ENCODE data around the gene GBA3.

GBA3 gene

DNA sequence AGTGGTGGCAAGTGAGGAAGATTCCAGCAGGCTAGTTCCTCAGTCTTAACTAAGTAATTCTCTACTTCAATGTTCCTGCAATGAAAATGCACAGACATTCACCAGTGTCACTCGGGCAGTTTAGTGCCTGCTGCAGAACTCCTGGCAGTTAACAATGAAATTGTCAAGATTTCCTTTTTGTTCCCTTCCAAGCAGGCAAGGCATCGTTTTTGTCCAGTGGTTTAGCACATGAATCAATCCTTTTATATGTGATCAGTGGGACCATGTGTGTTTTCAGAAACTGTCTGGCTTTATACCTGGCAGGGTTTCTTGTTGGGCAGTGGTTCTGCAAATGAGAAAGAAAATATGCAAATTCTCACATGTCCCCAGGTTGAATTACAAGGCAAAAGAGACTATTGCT lies 122.2 kb downstream of the GBA3 start:
- TF ChIP-seq, protein P1, sequence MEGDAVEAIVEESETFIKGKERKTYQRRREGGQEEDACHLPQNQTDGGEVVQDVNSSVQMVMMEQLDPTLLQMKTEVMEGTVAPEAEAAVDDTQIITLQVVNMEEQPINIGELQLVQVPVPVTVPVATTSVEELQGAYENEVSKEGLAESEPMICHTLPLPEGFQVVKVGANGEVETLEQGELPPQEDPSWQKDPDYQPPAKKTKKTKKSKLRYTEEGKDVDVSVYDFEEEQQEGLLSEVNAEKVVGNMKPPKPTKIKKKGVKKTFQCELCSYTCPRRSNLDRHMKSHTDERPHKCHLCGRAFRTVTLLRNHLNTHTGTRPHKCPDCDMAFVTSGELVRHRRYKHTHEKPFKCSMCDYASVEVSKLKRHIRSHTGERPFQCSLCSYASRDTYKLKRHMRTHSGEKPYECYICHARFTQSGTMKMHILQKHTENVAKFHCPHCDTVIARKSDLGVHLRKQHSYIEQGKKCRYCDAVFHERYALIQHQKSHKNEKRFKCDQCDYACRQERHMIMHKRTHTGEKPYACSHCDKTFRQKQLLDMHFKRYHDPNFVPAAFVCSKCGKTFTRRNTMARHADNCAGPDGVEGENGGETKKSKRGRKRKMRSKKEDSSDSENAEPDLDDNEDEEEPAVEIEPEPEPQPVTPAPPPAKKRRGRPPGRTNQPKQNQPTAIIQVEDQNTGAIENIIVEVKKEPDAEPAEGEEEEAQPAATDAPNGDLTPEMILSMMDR (conservative IDR thresholded peaks at IDR 0.05; ENCODE audit: control insufficient read depth, insufficient read depth, low read depth, low read length) = no peak
- no peak for DNase-seq (ENCODE audit: low read depth)
- no peak overlapping the region for H3K4me3 ChIP-seq (ENCODE audit: control insufficient read depth, low read depth, low read length)

- H3K4me3 ChIP-seq (ENCODE audit: control insufficient read depth, low read depth, low read length) = no peak overlapping the region
- DNase-seq (ENCODE audit: low read depth) = no peak
- TF ChIP-seq, protein P1 (conservative IDR thresholded peaks at IDR 0.05; ENCODE audit: control insufficient read depth, insufficient read depth, low read depth, low read length) = no peak
Measured at GRCh38 chr4:22824091-22824490, 131.4 kb downstream of the GBA3 start.

- no peak for DNase-seq (ENCODE audit: low read depth)
- no peak overlapping the region for H3K4me3 ChIP-seq (ENCODE audit: control insufficient read depth, low read depth, low read length)
- TF ChIP-seq, protein P1 (conservative IDR thresholded peaks at IDR 0.05; ENCODE audit: control insufficient read depth, insufficient read depth, low read depth, low read length) = no peak
Measured at GRCh38 chr4:22842360-22843018, 149.8 kb downstream of the GBA3 start.

GRCh38 chr4:22848332-22848731 lies 155.6 kb downstream of the GBA3 start:
- no peak for DNase-seq (ENCODE audit: low read depth)
- H3K4me3 ChIP-seq (ENCODE audit: control insufficient read depth, low read depth, low read length) = no peak overlapping the region

GRCh38 chr4:22850055-22850454 lies 157.3 kb downstream of the GBA3 start:
- TF ChIP-seq, protein P1 (conservative IDR thresholded peaks at IDR 0.05; ENCODE audit: control insufficient read depth, insufficient read depth, low read depth, low read length) = no peak
- no peak overlapping the region for H3K4me3 ChIP-seq (ENCODE audit: control insufficient read depth, low read depth, low read length)
- no peak for DNase-seq (ENCODE audit: low read depth)

More at GRCh38 chr4:22848332-22848731, 155.6 kb downstream of the GBA3 start:
- TF ChIP-seq, protein P1 (conservative IDR thresholded peaks at IDR 0.05; ENCODE audit: control insufficient read depth, insufficient read depth, low read depth, low read length) = no peak

GRCh38 chr4:22850630-22851029 lies 157.9 kb downstream of the GBA3 start:
- no peak overlapping the region for H3K4me3 ChIP-seq (ENCODE audit: control insufficient read depth, low read depth, low read length)
- no peak for DNase-seq (ENCODE audit: low read depth)
- TF ChIP-seq, protein P1 (conservative IDR thresholded peaks at IDR 0.05; ENCODE audit: control insufficient read depth, insufficient read depth, low read depth, low read length) = no peak

Measured in fibroblast of mammary gland (primary cell).